Osteoblast (primary cell): ENCODE measurements around the gene TDRD7. TPM values are rescaled to one million over a fixed set of nuclear protein-coding genes. Genes with fewer than 3 reads are reported as not detected.

Experiments used
- DNase-seq: peaks from one replicate; pipeline ENCODE4 v3.0.0; 2011; ENCODE audit warnings: low spot score, mixed read lengths; ENCODE audit not compliant: insufficient read length; ENCODE audit errors: missing footprints
- H2AFZ ChIP-seq: 2 replicates; pipeline ENCODE4 v1.6.0; 2011; ENCODE audit warnings: mild to moderate bottlenecking, low read length
- H3K27ac ChIP-seq: 2 replicates; pipeline ENCODE4 v1.5.1; 2011; ENCODE audit warnings: mild to moderate bottlenecking, low read depth, low read length, moderate library complexity
- H3K27me3 ChIP-seq: 2 replicates; pipeline ENCODE4 v1.6.0; 2012; ENCODE audit warnings: mild to moderate bottlenecking, control low read depth, inconsistent platforms, low read length, moderate library complexity; ENCODE audit not compliant: insufficient read depth
- H3K36me3 ChIP-seq: 2 replicates; pipeline ENCODE4 v1.5.1; 2011; ENCODE audit warnings: mild to moderate bottlenecking, low read length, control low read depth, moderate library complexity; ENCODE audit not compliant: insufficient read depth
- H3K4me1 ChIP-seq: 2 replicates; pipeline ENCODE4 v1.5.1; 2011; ENCODE audit warnings: mild to moderate bottlenecking, low read length, control low read depth, moderate library complexity; ENCODE audit not compliant: insufficient read depth
- H3K4me2 ChIP-seq: 2 replicates; pipeline ENCODE4 v1.6.0; 2011; ENCODE audit warnings: mild to moderate bottlenecking, low read length; ENCODE audit not compliant: insufficient read depth
- H3K4me3 ChIP-seq: fragments of 200-600 bp; sonication (generic); 3 replicates; pipeline ENCODE4 v1.5.1; 2012; ENCODE audit warnings: mild to moderate bottlenecking, low read length, inconsistent platforms; ENCODE audit not compliant: insufficient read depth
- H3K79me2 ChIP-seq: 2 replicates; pipeline ENCODE4 v1.6.0; 2012; ENCODE audit warnings: mild to moderate bottlenecking, low read length, control low read depth, inconsistent platforms; ENCODE audit not compliant: insufficient read depth
- H3K9me3 ChIP-seq: 2 replicates; pipeline ENCODE4 v1.5.1; 2011; ENCODE audit warnings: low read depth, low read length, control low read depth
- H4K20me1 ChIP-seq: 2 replicates; pipeline ENCODE4 v1.6.0; 2012; ENCODE audit warnings: mild to moderate bottlenecking, low read length, control low read depth; ENCODE audit not compliant: insufficient read depth
- CTCF ChIP-seq: IDR thresholded peaks from 2 replicates; pipeline ENCODE4 v1.5.1; 2011; ENCODE audit warnings: mild to moderate bottlenecking, low read depth, low read length, moderate library complexity; ENCODE audit errors: extremely low read depth
- total RNA-seq: library from RNA; depleted of rRNA; stranded (reverse); fragments of >200 nt; gene quantifications from 2 replicates; pipeline ENCODE4 v1.2.3, GENCODE V29; 2012

Gene TDRD7
- total RNA-seq, 1 donor: 8.0 TPM

GRCh38 chr9:97374811-97375210, 37.1 kb upstream of the TDRD7 start:
- no peak for DNase-seq
- Histone ChIP-seq H3K4me3 (no peak overlapping the region), H3K79me2 (no peaks in the 10 kb centered on the region), H3K4me1 (no peaks in the 10 kb centered on the region), H4K20me1 (no peaks in the 10 kb centered on the region), H3K27ac (no peak overlapping the region), H3K27me3 (no peaks in the 10 kb centered on the region), H3K4me2 (no peak overlapping the region), H3K36me3 (no peaks in the 10 kb centered on the region), H2AFZ (no peak overlapping the region), H3K9me3 (no peaks in the 10 kb centered on the region)
- no peak for TF ChIP-seq CTCF

GRCh38 chr9:97376902-97377301, 35.0 kb upstream of the TDRD7 start:
- no peaks in the 10 kb centered on the region for H3K4me1 ChIP-seq
- no peak for TF ChIP-seq CTCF
- H3K27me3 ChIP-seq: no peaks in the 10 kb centered on the region
- no peak overlapping the region for H3K4me2 ChIP-seq
- H3K9me3 ChIP-seq: no peaks in the 10 kb centered on the region
- H4K20me1 ChIP-seq: no peaks in the 10 kb centered on the region
- H2AFZ ChIP-seq: no peak overlapping the region
- H3K79me2 ChIP-seq: no peaks in the 10 kb centered on the region
- no peaks in the 10 kb centered on the region for H3K36me3 ChIP-seq
- no peak for DNase-seq
- no peak overlapping the region for H3K27ac ChIP-seq
- no peak overlapping the region for H3K4me3 ChIP-seq

GRCh38 chr9:97382099-97382718, 29.7 kb upstream of the TDRD7 start:
- no peak for DNase-seq
- no peaks in the 10 kb centered on the region for H3K79me2 ChIP-seq
- H3K27me3 ChIP-seq: peaks cover 5% of the 10 kb centered on the region
- no peak for TF ChIP-seq CTCF
- H3K4me1 ChIP-seq: no peaks in the 10 kb centered on the region
- no peaks in the 10 kb centered on the region for H3K9me3 ChIP-seq
- H4K20me1 ChIP-seq: no peaks in the 10 kb centered on the region
- no peak overlapping the region for H3K4me3 ChIP-seq
- no peak overlapping the region for H3K4me2 ChIP-seq
- no peak overlapping the region for H3K27ac ChIP-seq
- no peaks in the 10 kb centered on the region for H3K36me3 ChIP-seq
- no peak overlapping the region for H2AFZ ChIP-seq

- no peaks in the 10 kb centered on the region for H3K36me3 ChIP-seq
- no peaks in the 10 kb centered on the region for H3K79me2 ChIP-seq
- H4K20me1 ChIP-seq: peaks cover 3% of the 10 kb centered on the region
- no peak for DNase-seq
- H3K27ac ChIP-seq: no peak overlapping the region
- H3K9me3 ChIP-seq: no peaks in the 10 kb centered on the region
- H3K27me3 ChIP-seq: peaks cover 5% of the 10 kb centered on the region
- TF ChIP-seq CTCF: no peak
- H3K4me3 ChIP-seq: no peak overlapping the region
- no peak overlapping the region for H3K4me2 ChIP-seq
- H2AFZ ChIP-seq: no peak overlapping the region
- H3K4me1 ChIP-seq: no peaks in the 10 kb centered on the region
Observed at GRCh38 chr9:97384406-97385262, 27.3 kb upstream of the TDRD7 start.
